ENCODE data around the gene GPRC5D.

The GPRC5D gene

GRCh38 chr12:12900786-12901157 lies 51.2 kb downstream of the GPRC5D start:
- no peak overlapping the region for H2AFZ ChIP-seq (ENCODE audit: low read length)
- H3K27ac ChIP-seq (ENCODE audit: low read depth, low read length, poor library complexity, severe bottlenecking): no peak overlapping the region
- H3F3A ChIP-seq (ENCODE audit: insufficient read depth, low read length): no peaks in the 10 kb centered on the region
- no peaks in the 10 kb centered on the region for H3K36me3 ChIP-seq (ENCODE audit: insufficient read depth, low read length)
- peaks cover 3% of the 10 kb centered on the region; the same call in 1 of the 2 replicates for H3K27me3 ChIP-seq (ENCODE audit: insufficient read depth, low read length)
- TF ChIP-seq, protein P1, sequence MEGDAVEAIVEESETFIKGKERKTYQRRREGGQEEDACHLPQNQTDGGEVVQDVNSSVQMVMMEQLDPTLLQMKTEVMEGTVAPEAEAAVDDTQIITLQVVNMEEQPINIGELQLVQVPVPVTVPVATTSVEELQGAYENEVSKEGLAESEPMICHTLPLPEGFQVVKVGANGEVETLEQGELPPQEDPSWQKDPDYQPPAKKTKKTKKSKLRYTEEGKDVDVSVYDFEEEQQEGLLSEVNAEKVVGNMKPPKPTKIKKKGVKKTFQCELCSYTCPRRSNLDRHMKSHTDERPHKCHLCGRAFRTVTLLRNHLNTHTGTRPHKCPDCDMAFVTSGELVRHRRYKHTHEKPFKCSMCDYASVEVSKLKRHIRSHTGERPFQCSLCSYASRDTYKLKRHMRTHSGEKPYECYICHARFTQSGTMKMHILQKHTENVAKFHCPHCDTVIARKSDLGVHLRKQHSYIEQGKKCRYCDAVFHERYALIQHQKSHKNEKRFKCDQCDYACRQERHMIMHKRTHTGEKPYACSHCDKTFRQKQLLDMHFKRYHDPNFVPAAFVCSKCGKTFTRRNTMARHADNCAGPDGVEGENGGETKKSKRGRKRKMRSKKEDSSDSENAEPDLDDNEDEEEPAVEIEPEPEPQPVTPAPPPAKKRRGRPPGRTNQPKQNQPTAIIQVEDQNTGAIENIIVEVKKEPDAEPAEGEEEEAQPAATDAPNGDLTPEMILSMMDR (IDR thresholded peaks at IDR 0.05; ENCODE audit: low read length): no peak
- TF ChIP-seq EZH2 (IDR thresholded peaks at IDR 0.05; ENCODE audit: borderline replicate concordance, low read length): no peak
- no peaks in the 10 kb centered on the region for H3K9me3 ChIP-seq (ENCODE audit: low read length)
- H3K4me3 ChIP-seq (ENCODE audit: low read depth, low read length, poor library complexity, severe bottlenecking): no peak overlapping the region
- H3K79me2 ChIP-seq (ENCODE audit: insufficient read depth, low read length): no peaks in the 10 kb centered on the region
- no peaks in the 10 kb centered on the region for H3K4me1 ChIP-seq (ENCODE audit: insufficient read depth, low read length, severe bottlenecking)
- H3K4me2 ChIP-seq (ENCODE audit: low read length): no peak overlapping the region
- no peaks in the 10 kb centered on the region for H4K20me1 ChIP-seq (ENCODE audit: insufficient read depth, low read length)
- H3K9ac ChIP-seq (ENCODE audit: low read length): no peak overlapping the region
- H3K9me2 ChIP-seq (ENCODE audit: low read depth, low read length): no peaks in the 10 kb centered on the region

DNA sequence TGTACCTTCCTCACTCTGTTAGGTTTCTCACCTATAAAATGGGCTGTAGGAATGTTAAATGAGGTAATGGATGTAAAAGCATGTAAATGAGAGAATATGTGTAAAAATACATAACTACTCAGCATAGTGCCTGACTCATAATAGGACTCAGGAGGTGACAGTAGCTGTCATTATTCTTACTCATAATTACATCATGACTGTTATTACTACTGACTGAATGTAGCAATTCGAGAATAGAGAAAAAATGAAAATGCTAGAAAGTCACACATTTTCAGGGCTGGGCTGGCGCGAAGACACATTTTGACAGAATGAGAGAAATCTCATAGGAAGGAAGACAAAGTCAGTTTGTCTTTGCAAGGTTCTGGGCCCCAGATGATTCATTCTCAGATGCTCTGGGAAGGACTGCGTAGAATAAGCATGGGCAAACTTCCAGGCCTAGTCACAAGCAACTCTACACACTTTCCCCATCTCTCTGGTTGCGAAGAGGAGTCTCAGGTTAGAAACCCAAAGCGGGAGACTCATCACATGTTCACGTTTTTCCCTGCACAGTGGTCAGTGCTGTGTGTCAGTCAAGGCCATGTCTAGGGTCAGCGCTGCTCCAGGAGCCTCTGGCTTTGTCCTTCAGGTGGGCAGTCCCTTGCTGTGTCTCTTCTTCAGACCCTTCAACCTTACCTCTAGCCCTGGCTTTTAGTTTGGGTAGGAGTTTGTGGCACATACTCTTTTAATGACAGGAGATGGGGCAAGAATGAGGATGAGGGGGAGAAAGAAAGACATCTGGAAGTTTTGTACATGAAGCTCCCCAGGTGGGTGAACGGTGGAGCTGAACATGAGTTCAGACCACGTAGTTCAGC lies 52.2 kb downstream of the GPRC5D start:
- Histone ChIP-seq H3K9ac (ENCODE audit: low read length) (no peak overlapping the region), H3K4me3 (ENCODE audit: low read depth, low read length, poor library complexity, severe bottlenecking) (no peak overlapping the region), H3K27me3 (ENCODE audit: insufficient read depth, low read length) (0 out of 2 replicates have a peak, but pooled peaks cover 3% of the 10 kb centered on the region), H3F3A (ENCODE audit: insufficient read depth, low read length) (no peaks in the 10 kb centered on the region), H3K36me3 (ENCODE audit: insufficient read depth, low read length) (no peaks in the 10 kb centered on the region), H3K9me3 (ENCODE audit: low read length) (no peaks in the 10 kb centered on the region), H3K4me2 (ENCODE audit: low read length) (no peak overlapping the region), H2AFZ (ENCODE audit: low read length) (no peak overlapping the region), H3K9me2 (ENCODE audit: low read depth, low read length) (no peaks in the 10 kb centered on the region), H3K27ac (ENCODE audit: low read depth, low read length, poor library complexity, severe bottlenecking) (no peak overlapping the region), H4K20me1 (ENCODE audit: insufficient read depth, low read length) (no peaks in the 10 kb centered on the region), H3K79me2 (ENCODE audit: insufficient read depth, low read length) (no peaks in the 10 kb centered on the region), H3K4me1 (ENCODE audit: insufficient read depth, low read length, severe bottlenecking) (no peaks in the 10 kb centered on the region)
- TF ChIP-seq EZH2 (IDR thresholded peaks at IDR 0.05; ENCODE audit: borderline replicate concordance, low read length): no peak
- TF ChIP-seq, protein P1 (IDR thresholded peaks at IDR 0.05; ENCODE audit: low read length): no peak

GRCh38 chr12:12898911-12899511 lies 53.0 kb downstream of the GPRC5D start:
- Histone ChIP-seq H2AFZ (ENCODE audit: low read length) (no peak overlapping the region), H3K36me3 (ENCODE audit: insufficient read depth, low read length) (no peaks in the 10 kb centered on the region), H3K27me3 (ENCODE audit: insufficient read depth, low read length) (0 out of 2 replicates have a peak, but pooled peaks cover 3% of the 10 kb centered on the region), H3K4me2 (ENCODE audit: low read length) (no peak overlapping the region), H3K9me2 (ENCODE audit: low read depth, low read length) (no peaks in the 10 kb centered on the region), H3K4me3 (ENCODE audit: low read depth, low read length, poor library complexity, severe bottlenecking) (no peak overlapping the region), H3K4me1 (ENCODE audit: insufficient read depth, low read length, severe bottlenecking) (no peaks in the 10 kb centered on the region), H3K9ac (ENCODE audit: low read length) (no peak overlapping the region), H3K79me2 (ENCODE audit: insufficient read depth, low read length) (no peaks in the 10 kb centered on the region), H3K27ac (ENCODE audit: low read depth, low read length, poor library complexity, severe bottlenecking) (no peak overlapping the region), H3K9me3 (ENCODE audit: low read length) (no peaks in the 10 kb centered on the region), H4K20me1 (ENCODE audit: insufficient read depth, low read length) (no peaks in the 10 kb centered on the region), H3F3A (ENCODE audit: insufficient read depth, low read length) (no peaks in the 10 kb centered on the region)
- no peak for TF ChIP-seq EZH2 (IDR thresholded peaks at IDR 0.05; ENCODE audit: borderline replicate concordance, low read length)
- TF ChIP-seq, protein P1 (IDR thresholded peaks at IDR 0.05; ENCODE audit: low read length): no peak
